KMS-11 (cell line): ENCODE results near the gene PDCD2L.

ENCODE experiments used
- H2AFZ ChIP-seq: fragments of 200-600 bp; sonication (generic); 2 replicates; pipeline ENCODE4 v1.6.1; 2016; ENCODE audit warnings: antibody characterized with exemption, mixed run types, low read depth
- H3K27ac ChIP-seq: fragments of 200-600 bp; sonication (generic); 2 replicates; pipeline ENCODE4 v1.6.1; 2016; ENCODE audit warnings: mild to moderate bottlenecking, mixed run types
- H3K27me3 ChIP-seq: fragments of 200-600 bp; sonication (generic); 2 replicates; pipeline ENCODE4 v1.6.1; 2017; ENCODE audit warnings: mild to moderate bottlenecking, low read depth, mixed run types, moderate library complexity; ENCODE audit not compliant: insufficient read depth
- H3K36me3 ChIP-seq: fragments of 200-600 bp; sonication (generic); 2 replicates; pipeline ENCODE4 v1.6.1; 2017; ENCODE audit warnings: mild to moderate bottlenecking, mixed run types; ENCODE audit not compliant: insufficient read depth
- H3K4me1 ChIP-seq: fragments of 200-600 bp; sonication (generic); 2 replicates; pipeline ENCODE4 v1.6.1; 2016; ENCODE audit warnings: mild to moderate bottlenecking, low read depth, mixed run types; ENCODE audit not compliant: poor library complexity, severe bottlenecking
- H3K4me2 ChIP-seq: fragments of 200-600 bp; sonication (generic); 2 replicates; pipeline ENCODE4 v1.7.0; 2016; ENCODE audit warnings: mild to moderate bottlenecking, mixed run types
- H3K4me3 ChIP-seq: fragments of 200-600 bp; sonication (generic); IDR thresholded peaks from 2 replicates; pipeline ENCODE4 v1.6.1; 2017; ENCODE audit warnings: low read depth, low read length, mixed read lengths; ENCODE audit not compliant: insufficient read depth
- H3K79me2 ChIP-seq: fragments of 200-600 bp; sonication (generic); 2 replicates; pipeline ENCODE4 v1.6.1; 2016; ENCODE audit warnings: low read depth, mixed run types; ENCODE audit not compliant: insufficient read depth
- H3K9ac ChIP-seq: fragments of 200-600 bp; sonication (generic); 2 replicates; pipeline ENCODE4 v1.6.1; 2016; ENCODE audit warnings: mild to moderate bottlenecking, mixed run types
- H4K20me1 ChIP-seq: fragments of 200-600 bp; sonication (generic); 2 replicates; pipeline ENCODE4 v1.6.1; 2016; ENCODE audit warnings: mild to moderate bottlenecking, mixed run types; ENCODE audit not compliant: insufficient read depth
- TF ChIP-seq, protein P1 (sequence below): fragments of 200-600 bp; sonication (generic); conservative IDR thresholded peaks from 2 replicates; pipeline ENCODE4 v1.6.1; 2017; ENCODE audit warnings: low read depth, mild to moderate bottlenecking, antibody characterized with exemption, low read length, moderate library complexity, mixed read lengths

The PDCD2L gene, protein sequence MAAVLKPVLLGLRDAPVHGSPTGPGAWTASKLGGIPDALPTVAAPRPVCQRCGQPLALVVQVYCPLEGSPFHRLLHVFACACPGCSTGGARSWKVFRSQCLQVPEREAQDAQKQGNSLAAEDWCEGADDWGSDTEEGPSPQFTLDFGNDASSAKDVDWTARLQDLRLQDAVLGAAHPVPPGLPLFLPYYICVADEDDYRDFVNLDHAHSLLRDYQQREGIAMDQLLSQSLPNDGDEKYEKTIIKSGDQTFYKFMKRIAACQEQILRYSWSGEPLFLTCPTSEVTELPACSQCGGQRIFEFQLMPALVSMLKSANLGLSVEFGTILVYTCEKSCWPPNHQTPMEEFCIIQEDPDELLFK

DNA sequence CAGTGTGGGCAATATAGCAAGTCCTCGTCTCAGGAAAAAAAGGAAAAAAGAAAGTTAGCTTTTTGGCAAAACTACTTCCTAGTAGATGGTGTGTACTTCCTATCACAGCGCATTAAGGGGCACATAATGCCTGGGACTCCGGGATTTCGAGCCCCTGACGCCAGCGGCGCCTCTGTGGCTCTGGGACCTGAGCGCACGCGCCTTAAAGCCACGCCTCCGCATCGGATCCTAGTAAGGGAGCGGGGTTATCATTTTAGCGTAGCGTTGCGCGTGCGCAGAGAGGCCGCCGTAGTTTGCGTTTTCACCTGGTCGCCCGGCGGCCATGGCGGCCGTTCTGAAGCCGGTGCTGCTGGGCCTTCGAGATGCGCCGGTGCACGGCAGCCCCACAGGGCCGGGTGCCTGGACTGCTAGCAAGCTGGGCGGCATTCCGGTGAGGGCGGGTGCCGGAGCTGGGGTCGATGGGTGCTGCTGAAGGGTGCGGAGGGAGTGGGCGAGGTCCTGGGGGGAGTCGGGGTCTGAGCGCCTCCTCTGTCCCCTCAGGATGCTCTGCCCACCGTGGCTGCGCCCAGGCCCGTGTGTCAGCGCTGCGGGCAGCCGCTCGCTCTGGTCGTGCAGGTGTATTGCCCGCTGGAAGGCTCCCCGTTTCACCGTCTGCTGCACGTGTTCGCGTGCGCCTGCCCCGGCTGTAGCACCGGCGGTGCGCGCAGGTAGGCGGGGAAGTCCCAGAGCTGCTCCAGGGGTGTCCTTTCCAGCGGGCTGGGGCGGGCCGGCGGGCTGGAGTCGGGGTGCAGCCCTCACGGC is at the start of gene PDCD2L:
PDCD2L (plus strand) TSS at position 291 of the 801 bp plus-strand sequence; CDS start at position 323, 32 bp downstream.
- H3K36me3 ChIP-seq = peaks cover 9% of the 10 kb centered on the region; the same call in 1 of the 2 replicates

DNA sequence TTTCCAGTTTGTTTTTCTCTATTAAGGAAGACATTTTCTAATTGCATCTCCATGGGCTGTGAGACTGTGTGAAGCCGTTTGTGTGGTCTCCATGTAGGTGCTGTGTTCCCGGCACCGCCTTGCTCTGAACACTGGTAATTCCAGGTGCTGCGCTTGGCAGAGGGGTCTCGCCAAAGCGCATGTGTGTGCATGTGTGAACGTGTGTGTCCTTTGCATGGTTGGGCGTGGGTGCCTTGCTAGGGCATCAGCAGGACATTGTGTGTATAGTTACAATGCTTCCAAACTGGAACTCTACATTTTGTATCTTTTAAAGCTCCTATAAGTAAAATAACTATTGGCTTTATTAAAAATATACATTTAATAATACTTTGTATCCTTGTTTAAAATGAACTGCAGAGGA is 49.0 kb upstream of the PDCD2L start:
- H3K4me3 ChIP-seq = no peak overlapping the region
- H3K9ac ChIP-seq = no peak overlapping the region
- H2AFZ ChIP-seq = no peak overlapping the region
- TF ChIP-seq, protein P1, sequence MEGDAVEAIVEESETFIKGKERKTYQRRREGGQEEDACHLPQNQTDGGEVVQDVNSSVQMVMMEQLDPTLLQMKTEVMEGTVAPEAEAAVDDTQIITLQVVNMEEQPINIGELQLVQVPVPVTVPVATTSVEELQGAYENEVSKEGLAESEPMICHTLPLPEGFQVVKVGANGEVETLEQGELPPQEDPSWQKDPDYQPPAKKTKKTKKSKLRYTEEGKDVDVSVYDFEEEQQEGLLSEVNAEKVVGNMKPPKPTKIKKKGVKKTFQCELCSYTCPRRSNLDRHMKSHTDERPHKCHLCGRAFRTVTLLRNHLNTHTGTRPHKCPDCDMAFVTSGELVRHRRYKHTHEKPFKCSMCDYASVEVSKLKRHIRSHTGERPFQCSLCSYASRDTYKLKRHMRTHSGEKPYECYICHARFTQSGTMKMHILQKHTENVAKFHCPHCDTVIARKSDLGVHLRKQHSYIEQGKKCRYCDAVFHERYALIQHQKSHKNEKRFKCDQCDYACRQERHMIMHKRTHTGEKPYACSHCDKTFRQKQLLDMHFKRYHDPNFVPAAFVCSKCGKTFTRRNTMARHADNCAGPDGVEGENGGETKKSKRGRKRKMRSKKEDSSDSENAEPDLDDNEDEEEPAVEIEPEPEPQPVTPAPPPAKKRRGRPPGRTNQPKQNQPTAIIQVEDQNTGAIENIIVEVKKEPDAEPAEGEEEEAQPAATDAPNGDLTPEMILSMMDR = no peak
- H3K4me1 ChIP-seq = peaks cover 2% of the 10 kb centered on the region
- H3K4me2 ChIP-seq = no peak overlapping the region
- H4K20me1 ChIP-seq = no peaks in the 10 kb centered on the region
- no peak overlapping the region for H3K27ac ChIP-seq
- no peaks in the 10 kb centered on the region for H3K27me3 ChIP-seq
- no peaks in the 10 kb centered on the region for H3K79me2 ChIP-seq
- H3K36me3 ChIP-seq = no peaks in the 10 kb centered on the region

More for the DNA sequence above, at the start of gene PDCD2L:
- no peaks in the 10 kb centered on the region for H3K27me3 ChIP-seq
- peak within 1 kb of the TSS; percentile 64 for H3K27ac ChIP-seq
- H3K4me3 ChIP-seq = no peak within 1 kb of the TSS
- H3K4me2 ChIP-seq = peak within 1 kb of the TSS; percentile 58
- H3K4me1 ChIP-seq = peaks cover 34% of the 10 kb centered on the region
- peak within 1 kb of the TSS; percentile 92 for H3K9ac ChIP-seq
- peak within 1 kb of the TSS; percentile 94 for H2AFZ ChIP-seq
- peaks cover 7% of the 10 kb centered on the region for H4K20me1 ChIP-seq
- peaks cover 40% of the 10 kb centered on the region; the same call in 1 of the 2 replicates for H3K79me2 ChIP-seq
- TF ChIP-seq, protein P1 = no peak

DNA sequence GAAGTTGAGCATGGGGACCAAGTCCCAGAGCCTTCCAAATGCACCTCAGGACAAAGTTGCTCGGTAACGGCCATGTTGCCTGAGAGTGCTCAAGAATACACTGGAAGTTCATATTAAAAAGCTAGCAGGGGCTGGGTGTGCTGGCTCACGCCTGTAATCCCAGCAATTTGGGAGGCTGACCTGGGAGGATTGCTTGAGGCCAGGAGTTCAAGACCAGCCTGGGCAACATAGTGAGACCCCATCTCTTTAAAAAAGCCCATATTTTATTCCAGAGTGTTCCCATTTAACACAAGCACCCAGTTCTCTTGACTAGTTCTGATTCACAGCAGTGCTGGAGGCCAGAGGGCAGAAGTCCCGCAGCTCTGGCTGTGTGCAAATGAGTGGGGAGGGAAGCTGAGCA is 47.3 kb upstream of the PDCD2L start:
- no peak overlapping the region for H2AFZ ChIP-seq
- no peaks in the 10 kb centered on the region for H3K36me3 ChIP-seq
- no peak overlapping the region for H3K4me2 ChIP-seq
- no peaks in the 10 kb centered on the region for H3K27me3 ChIP-seq
- no peak overlapping the region for H3K9ac ChIP-seq
- H3K4me3 ChIP-seq = no peak overlapping the region
- TF ChIP-seq, protein P1 = no peak
- H3K27ac ChIP-seq = no peak overlapping the region
- no peaks in the 10 kb centered on the region for H3K4me1 ChIP-seq
- no peaks in the 10 kb centered on the region for H4K20me1 ChIP-seq
- H3K79me2 ChIP-seq = no peaks in the 10 kb centered on the region

DNA sequence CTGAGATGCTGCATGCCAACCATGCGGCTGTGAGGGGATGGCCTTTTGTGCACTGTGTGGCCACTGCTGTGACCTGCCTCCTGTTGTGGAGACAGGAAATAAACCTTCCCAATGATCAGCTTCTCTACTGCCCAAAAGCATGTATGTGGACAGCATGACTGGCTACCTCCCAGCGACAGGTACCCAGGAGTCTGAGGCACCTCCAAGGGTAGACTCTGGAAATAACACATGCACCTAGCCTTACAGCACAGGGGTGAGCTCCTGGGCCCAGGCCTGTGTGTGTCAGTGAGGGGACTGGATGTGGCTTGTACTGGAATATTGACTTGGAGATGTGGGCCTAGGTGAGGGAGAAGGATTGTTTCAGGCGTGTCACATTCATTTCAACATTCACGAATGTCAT is 46.8 kb upstream of the PDCD2L start:
- Histone ChIP-seq H3K27me3 (no peaks in the 10 kb centered on the region), H4K20me1 (no peaks in the 10 kb centered on the region), H2AFZ (no peak overlapping the region), H3K4me3 (no peak overlapping the region), H3K27ac (no peak overlapping the region), H3K79me2 (no peaks in the 10 kb centered on the region), H3K36me3 (no peaks in the 10 kb centered on the region), H3K4me2 (no peak overlapping the region), H3K9ac (no peak overlapping the region), H3K4me1 (no peaks in the 10 kb centered on the region)
- TF ChIP-seq, protein P1 = no peak
